ENCODE data around the gene HDAC8.

DNA sequence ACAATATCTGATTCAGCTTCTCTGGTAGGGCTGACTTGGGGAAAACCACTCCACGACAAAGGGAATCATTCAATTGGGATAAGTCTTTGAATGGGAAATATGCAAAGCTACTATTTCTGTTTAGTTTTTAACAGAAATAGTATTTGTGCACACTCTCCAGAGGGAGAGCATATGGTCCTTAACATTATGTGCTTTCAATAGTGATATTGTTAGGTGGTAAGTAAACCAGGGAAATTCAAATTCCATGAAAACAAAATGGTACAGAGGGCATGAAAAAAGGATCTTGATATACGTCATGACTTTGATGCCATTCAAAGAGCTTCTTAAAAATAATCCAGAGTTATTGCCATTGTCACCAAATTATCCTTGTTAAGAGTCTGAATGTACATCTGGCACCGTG lies 219.9 kb downstream of the HDAC8 start:
- TF ChIP-seq CTCF (IDR thresholded peaks at IDR 0.05) (no peak), POLR2A (IDR thresholded peaks at IDR 0.05) (no peak), EP300 (IDR thresholded peaks at IDR 0.05) (no peak)

All from ovary (tissue), 3 donors.